D341Med (cell line): ENCODE measurements around the gene NCOA7.
"Not testable (repeated sequence)": the region's sequence is repeated elsewhere in the genome, so short reads cannot be mapped to it uniquely, and the experiment has no call there.

Experiments used
- DNase-seq: peaks from one replicate; pipeline ENCODE4 v3.0.0; 2012; ENCODE audit warnings: low spot score

Gene NCOA7

DNA sequence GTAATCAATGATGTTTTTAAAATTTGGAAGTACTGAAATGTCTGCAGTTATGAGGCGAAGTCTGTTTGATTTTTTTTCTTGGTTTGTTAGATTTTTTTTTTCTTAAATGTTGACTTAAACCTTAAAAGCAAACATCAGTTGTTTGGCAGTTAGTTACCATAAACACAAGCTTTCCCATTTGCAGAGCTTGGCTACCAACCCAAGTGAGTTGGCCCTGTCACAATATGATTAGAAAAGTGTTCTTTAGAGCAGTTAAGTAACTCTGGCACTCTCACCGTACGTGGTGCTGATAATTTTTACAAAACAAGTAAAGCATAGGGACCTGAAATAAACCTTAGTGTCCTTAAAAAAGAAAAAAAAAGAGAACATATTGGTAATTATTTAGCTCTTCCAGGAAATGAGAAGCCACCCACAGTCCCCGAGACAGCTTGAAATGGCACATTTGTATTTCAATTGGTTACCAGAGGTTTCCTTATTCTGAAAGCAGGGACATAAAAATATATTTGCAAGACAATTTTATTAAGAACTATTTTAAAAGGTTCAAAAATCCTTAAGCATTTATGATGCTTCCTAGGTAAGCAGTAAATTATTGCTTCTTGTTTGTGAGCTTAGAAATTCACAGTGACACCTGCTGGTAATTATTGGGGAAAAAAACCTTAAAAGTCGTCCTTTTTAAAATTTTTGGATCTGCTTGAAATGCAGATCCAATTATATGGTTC lies 37.4 kb upstream of the NCOA7 start:
- no peak for DNase-seq

DNA sequence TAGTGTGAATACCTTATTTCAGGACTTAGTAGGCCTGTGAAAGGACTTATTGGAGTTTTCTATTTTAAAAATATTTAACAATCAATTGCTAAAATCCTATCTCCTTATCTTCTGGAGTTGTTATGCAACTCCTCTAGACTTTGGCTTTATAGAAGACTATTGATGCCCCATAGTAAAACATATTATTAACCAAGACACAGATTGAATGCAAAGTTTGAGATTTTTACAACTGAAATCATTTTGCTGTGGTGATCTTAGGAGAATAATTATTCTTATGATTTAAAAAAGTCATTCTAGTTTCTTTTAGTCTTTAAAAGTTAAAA lies 36.9 kb upstream of the NCOA7 start:
- DNase-seq: no peak

DNA sequence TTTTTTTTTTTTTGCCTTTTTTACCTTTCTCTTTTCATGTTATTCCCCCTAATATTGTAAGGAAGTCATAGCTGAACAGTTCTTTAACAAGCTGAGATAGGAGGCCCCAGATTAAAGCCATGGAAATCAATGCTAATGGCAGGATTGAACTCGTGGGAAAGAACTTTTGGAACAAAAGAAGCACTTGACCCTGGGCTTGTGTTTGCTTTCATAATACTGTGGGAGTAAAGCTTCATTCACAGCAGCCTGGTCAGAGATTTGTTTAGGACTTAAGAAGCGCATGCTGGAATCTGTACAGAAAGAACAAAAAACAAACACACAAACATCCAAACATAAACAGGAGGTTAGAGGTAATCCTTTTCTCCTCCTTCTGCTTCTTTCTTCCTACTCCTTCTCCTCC lies 36.2 kb upstream of the NCOA7 start:
- DNase-seq: no peak

DNA sequence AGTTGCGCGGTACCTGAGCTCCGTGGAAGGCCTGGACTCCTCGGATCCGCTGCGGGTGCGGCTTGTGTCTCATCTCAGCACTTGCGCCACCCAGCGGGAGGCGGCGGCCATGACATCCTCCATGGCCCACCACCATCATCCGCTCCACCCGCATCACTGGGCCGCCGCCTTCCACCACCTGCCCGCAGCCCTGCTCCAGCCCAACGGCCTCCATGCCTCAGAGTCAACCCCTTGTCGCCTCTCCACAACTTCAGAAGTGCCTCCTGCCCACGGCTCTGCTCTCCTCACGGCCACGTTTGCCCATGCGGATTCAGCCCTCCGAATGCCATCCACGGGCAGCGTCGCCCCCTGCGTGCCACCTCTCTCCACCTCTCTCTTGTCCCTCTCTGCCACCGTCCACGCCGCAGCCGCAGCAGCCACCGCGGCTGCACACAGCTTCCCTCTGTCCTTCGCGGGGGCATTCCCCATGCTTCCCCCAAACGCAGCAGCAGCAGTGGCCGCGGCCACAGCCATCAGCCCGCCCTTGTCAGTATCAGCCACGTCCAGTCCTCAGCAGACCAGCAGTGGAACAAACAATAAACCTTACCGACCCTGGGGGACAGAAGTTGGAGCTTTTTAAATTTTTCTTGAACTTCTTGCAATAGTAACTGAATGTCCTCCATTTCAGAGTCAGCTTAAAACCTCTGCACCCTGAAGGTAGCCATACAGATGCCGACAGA lies 31.4 kb upstream of the NCOA7 start:
- DNase-seq: peak; percentile 41

DNA sequence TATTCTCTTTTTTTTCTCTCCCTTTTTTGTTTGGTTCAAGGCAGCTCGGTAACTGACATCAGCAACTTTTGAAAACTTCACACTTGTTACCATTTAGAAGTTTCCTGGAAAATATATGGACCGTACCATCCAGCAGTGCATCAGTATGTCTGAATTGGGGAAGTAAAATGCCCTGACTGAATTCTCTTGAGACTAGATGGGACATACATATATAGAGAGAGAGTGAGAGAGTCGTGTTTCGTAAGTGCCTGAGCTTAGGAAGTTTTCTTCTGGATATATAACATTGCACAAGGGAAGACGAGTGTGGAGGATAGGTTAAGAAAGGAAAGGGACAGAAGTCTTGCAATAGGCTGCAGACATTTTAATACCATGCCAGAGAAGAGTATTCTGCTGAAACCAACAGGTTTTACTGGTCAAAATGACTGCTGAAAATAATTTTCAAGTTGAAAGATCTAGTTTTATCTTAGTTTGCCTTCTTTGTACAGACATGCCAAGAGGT lies 30.8 kb upstream of the NCOA7 start:
- DNase-seq: no peak

DNA sequence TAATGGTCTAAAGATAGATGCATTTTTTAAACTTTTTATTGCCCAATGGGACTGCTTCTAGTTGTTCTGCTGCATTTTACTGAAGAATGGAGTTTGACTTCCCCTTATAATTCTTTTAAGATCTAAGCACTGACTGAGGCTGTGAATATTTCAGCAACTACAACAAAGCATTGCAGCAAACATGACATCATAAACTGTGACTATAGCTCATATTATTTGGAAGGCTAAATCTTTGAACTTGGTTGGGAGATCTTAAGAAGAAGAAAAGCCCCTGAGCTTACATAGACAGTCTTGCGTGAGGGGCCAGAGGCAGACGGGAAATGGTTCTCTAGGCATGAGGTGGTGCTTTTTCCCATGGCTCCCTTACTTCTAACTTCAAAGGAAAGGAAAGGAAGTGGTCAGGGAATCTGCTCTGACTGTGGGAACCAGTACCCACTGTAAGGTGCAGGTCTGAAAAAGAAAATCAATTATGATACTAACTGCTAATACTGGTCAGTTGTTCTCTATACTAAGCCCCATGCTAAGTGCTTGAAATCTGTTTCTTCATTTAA lies 26.6 kb upstream of the NCOA7 start:
- no peak for DNase-seq

DNA sequence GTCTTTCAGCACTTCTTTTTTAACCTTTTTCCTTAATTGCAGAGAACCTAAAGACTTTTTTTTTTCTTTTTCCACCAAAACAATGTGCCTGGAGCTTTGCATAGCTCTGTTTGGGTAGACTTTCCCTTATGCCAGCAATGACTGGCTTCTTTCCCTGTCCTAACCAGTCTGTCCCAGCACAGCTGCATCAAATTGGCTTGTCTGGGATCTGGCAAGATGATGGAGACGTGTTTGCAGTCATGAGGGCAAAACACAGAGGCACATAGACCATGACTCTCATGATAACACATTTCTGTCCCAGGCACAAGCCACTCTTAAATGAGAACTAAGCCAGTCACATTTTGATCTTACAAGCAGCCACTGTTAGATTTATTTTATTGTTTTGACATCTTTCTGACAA lies 24.8 kb upstream of the NCOA7 start:
- no peak for DNase-seq

DNA sequence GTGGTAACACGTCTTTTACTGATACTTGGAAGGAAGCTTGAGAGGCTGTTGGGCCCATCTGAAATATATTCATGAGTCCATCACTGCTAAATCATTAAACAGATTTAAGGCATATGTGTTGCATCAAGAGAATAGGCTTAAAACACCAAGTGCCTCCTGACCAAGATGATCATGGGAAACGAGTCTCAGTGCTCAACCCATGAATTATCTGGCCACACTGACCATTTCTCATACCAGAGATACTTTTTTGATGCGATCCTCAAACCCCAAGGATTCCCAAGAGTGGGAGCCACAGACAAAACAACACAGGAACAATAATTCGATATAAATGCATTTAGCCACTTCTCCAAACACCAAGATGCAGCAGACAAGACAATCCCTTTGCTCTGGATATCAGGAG lies 24.1 kb upstream of the NCOA7 start:
- no peak for DNase-seq

DNA sequence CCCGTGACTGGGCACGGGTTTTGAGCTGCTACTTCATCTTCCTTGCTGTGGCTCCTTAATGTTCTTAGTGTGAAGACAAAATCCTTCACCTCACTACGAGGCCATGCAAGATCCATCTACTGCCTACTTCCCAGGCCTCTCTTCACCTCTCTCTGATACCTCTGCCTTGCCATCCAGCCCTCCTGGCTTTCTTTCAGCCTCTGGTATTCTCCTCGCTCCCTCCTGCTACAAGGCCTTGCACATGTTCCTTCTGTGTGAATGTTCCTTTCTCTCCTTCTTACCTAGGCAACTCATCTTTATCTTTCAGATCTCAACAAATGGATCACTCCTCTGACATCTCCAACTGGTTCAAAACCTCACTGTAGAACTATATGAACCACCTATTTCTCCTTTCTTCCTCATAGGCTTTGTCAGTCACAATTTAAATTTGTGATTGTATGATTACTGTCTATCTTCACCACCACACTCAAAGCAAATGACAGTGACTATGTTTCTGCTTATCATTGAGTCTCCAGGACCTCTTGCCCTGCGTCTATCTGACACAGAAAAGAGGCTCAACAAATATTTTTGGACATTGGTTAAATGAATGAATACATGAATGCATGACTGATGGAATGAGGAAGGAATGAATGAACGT lies 21.5 kb upstream of the NCOA7 start:
- no peak for DNase-seq

DNA sequence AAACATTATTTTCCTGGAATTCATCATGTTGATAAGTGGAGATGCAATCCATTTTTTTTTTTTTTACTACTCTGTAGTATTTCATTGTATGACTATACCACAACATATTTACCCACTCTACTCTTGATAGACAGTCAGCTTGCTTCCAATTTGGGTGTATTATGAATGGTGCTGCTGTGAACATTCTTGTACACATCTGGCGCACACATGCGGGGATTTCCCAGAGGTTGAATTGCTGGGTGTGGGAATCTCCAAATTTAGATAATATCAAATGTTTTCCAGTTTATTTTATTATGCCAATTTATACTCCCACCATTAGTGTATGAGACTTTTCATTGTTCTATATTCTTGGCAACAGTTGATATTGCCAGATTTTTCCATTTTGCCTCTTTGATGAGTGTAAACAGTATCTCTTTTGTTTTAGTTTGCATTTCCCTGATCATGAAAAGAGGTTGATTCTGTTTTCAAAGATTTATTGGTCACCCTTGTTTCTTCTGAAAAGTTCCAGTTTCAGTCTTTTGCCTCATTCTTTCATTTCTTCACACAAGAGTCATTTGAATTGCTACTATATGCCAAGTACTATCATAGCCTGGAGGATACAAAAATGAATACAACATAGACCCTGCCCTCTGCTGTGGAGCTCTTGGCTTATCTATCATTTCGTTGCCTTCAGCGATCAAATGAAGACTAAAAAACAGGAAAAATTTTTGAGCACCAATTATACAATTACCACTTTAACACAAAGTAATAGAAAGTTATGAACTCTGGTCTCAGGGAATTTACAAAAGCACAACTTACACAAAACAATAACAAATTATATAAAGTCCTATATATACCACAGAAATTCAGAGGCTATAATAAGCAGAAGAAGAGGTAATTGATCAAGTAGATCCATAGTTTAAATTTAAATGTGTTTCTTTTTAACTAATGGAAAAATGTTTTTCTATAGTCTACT lies 17.1 kb upstream of the NCOA7 start:
- no peak for DNase-seq

DNA sequence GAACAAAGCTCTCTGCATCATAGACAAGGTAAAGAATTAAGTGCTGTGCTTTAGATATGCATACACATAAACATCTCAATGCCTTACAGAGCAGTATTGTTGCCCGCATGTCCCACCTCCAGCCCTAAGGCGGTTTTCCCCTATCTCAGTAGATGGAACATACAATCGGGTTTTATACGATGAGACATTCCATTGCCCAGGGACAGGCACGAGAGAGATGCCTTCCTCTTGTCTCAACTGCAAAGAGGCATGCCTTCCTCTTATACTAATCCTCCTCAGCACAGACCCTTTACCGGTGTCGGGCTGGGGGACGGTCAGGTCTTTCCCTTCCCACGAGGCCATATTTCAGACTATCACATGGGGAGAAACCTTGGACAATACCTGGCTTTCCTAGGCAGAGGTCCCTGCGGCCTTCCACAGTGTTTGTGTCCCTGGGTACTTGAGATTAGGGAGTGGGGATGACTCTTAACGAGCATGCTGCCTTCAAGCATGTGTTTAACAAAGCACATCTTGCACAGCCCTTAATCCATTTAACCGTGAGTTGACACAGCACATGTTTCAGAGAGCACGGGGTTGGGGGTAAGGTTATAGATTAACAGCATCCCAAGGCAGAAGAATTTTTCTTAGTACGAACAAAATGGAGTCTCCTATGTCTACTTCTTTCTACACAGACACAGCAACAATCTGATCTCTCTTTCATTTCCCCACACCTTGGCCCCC lies 14.5 kb upstream of the NCOA7 start:
- not testable (repeated sequence) for DNase-seq

DNA sequence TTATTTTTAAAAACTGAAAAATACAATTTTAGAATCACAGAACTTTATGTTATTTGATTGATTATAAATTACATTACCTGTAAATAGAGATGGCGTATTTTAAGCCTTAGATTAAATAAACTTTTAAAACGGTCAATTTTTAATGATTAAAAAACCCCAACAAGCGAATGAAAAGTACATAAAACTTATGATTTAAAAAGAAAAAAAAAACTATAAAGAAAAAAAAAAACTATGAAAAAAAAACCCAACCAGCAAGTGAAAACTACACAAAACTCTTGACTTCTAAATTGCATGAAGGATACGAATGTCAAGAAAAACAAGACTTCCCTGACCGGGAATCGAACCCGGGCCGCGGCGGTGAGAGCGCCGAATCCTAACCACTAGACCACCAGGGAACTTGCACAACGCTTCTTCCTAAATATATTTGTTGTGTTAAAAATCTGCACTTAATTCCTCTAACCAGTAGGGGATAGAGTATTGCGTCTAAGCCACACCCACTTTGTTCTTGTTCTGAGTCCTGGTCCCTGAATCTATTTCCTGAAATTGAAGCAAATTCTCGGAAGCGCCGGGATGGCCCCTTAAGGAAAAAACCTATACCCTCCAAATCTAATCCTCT lies 10.7 kb upstream of the NCOA7 start:
- peak; percentile 75 for DNase-seq

DNA sequence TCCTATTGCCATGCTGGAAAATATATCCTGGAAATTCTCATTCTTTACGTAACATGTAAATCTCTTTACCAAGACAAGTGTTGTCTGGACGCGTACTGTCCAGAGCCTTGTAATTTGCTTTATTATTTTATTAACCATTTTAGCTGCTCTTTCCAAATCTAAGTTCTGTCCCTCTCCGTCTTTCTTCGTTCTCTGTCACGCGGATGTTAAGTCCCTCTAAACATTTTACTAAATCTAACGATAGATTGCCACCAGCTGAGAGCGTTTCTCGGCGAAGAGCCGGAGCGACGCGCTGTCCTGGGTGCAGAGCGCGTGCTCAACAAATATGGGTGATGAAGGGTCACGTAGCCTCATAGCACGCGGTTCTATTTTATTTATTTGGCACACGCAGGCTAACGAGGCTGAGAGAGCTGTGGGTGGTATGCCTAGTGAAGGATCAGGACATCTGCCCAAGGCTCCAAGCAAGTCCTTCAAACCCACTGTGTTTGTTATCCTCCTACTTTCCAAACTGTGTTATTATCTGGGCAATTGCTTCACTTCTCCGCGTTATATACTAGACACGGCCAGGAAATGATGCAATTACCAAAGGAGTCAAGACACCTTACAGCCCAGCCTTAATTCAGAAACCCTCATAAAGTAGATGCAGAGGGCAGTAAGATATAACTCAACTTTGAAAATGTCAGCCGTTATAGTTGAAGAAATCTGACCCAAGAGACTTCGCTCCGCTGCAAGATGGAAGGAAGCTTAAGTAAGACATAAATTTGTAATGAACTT lies 10.0 kb upstream of the NCOA7 start:
- DNase-seq: peak; percentile 72

DNA sequence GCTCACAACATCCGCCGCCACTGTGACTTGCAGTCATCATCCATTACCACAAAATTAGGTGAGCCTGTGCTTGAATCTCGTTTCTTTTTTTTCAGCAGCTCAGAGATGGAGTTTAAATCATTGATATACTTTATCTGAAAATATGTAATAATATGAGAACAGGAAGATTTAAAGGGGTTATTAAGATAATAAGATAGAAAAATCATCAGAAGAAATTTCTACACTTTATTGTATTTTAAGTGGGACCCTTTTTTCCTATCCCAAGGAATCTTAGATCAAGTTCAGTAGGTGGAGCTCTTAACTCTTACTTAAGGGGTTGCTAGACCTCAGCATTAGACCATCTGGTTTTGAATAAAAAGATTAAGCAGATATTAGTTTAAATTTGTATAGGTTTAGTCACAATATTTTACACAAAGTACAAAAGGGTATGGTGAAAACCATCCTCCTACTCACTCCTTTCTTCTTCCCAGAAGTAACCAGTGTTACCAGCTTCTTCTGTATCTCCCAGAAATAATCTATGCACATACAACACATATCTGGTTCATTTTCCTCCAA lies 9.4 kb upstream of the NCOA7 start:
- peak; percentile 44 for DNase-seq

DNA sequence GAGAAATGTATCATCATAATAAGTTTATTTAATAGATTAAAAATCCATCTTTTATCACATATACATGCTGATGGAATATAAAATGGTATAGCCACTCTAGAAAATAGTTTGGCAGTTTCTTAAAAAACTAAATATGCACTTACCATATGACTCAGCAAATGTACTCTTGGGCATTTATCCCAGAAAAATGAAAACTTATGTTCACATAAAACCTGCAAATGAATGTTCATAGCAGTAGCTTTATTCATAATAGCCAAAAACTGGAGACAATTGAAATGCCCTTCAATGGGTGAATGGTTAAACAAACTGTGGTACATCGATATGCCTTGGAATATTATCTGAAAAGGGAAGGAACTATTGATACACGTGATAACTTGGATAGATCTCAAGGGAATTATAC lies 6.4 kb upstream of the NCOA7 start:
- no peak for DNase-seq

DNA sequence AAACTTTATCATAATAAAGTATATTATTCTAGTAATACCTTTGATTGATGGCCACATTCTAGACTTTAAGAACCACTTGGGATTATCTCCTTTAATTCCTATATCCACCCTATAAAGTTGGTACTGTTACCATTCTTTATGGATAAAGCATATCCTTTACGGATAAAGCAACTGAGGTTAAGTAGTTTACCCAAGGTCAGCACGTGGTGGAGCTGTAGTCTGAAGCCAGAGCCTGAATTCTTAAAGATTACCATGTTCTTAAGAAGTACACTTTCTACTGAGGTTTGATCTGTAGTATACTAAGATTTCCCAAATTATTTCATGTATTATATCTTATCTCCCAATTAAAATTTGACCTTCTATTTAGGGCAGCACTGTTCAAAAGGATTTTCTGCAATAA lies 3.0 kb upstream of the NCOA7 start:
- no peak for DNase-seq

DNA sequence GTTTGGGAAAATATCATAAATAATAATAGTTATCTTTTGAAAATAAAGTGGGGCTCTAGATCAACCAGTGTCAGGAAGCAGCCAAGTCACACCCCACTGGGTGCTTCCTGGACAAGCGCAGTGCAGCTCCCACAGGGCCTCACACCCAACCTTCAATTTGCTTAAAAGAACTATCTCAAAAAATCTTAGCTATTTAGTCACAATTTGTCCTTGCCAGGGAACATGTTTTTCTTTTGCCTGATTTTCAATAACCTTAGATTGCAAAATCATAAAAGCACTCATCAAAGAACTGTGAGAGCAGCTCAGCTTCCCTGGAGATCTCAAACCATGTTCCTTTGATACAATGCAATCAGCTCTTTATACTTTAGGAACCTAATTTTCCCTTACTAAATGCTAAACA lies 1.6 kb upstream of the NCOA7 start:
- no peak for DNase-seq

DNA sequence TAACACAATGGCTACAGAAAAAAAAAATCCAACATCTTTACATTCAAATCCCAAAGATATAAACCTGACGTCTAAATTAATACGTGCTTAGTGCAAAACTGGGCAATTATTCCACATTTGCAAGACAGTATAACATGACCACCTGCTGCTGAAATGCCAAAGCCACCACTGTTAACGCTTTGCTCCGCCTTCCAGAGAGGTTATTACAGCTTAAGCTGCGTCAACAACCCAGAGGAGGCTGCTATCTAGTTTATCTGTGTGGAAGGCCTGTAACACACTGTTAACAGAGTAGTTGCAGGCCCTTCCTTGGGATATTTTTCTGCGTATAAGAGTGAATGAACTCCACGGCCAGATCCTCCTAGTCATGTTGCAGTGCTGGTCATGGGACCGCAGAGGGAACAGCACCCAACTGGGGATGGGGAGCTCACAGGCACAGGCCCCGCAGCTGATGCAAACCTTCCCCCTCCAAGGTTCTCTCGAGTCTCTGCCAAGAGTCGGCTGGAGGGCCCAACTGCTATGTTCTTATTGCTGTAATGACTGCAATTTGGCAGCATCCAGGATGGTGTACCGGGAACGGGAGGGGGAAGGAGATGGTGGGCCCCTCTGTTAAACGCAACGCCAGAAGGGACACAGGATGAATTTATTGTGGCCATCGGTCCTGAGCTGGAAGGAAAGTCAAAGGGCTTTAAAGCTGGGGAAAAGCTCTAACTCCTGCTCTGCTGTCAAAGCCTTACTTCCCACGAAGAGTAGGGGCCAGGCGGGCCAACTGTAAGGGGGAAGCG lies 993 bp upstream of the NCOA7 start:
- DNase-seq: peak; percentile 57
